GM12892 (cell line): Measurements from ENCODE around the gene EXOSC1.
"Not testable (repeated sequence)": the region's sequence is repeated elsewhere in the genome, so short reads cannot be mapped to it uniquely, and the experiment has no call there.

Experiments used
- POLR2A ChIP-seq: IDR thresholded peaks from 2 replicates; pipeline ENCODE4 v1.6.1; 2011; ENCODE audit warnings: low read depth, low read length, control low read depth
- TAF1 ChIP-seq: IDR thresholded peaks from 2 replicates; pipeline ENCODE4 v1.6.1; 2011; ENCODE audit warnings: low read depth, mild to moderate bottlenecking, control low read depth, low read length, borderline replicate concordance

GRCh38 chr10:97406483-97406882, 39.3 kb downstream of the EXOSC1 start:
- not testable (repeated sequence) for TF ChIP-seq POLR2A, TAF1
